ENCODE data around the gene P2RY2. TPM values are rescaled to one million over a fixed set of nuclear protein-coding genes. Genes with fewer than 3 reads are reported as not detected.
A peak's percentile ranks its signal among the peaks of the same experiment; 100 is the strongest.

P2RY2 gene
- total and polyA plus RNA-seq, 5 donors from 2014 or later, result not detected

GRCh38 chr11:73233692-73234470 is 15.8 kb downstream of the P2RY2 start:
- no peaks in the 10 kb centered on the region for H3K36me3 Mint-ChIP-seq
- peaks cover 4% of the 10 kb centered on the region for H3K27me3 Mint-ChIP-seq
- Histone ChIP-seq H3K9me3 (ENCODE audit: control insufficient read depth in 2 of 2, low read length in 2 of 2) (no peaks in the 10 kb centered on the region), H3K27me3 (ENCODE audit: control insufficient read depth, insufficient read depth, low read length) (no peaks in the 10 kb centered on the region), H3K4me1 (ENCODE audit: control insufficient read depth, insufficient read depth, low read length, poor library complexity, severe bottlenecking) (no peaks in the 10 kb centered on the region), H3K36me3 (ENCODE audit: control insufficient read depth, insufficient read depth, low read length) (no peaks in the 10 kb centered on the region), H3K27ac (ENCODE audit: insufficient read depth, low read length, poor library complexity, severe bottlenecking) (no peak overlapping the region), H3K4me3 (ENCODE audit: low read depth, low read length) (no peak overlapping the region)
- H3K27ac Mint-ChIP-seq, result no peak overlapping the region
- no peaks in the 10 kb centered on the region for H3K4me1 Mint-ChIP-seq
- DNase-seq (no peak), ATAC-seq (ENCODE audit: low read depth in 2 of 2) (no peak)
- no peak overlapping the region for H3K4me3 Mint-ChIP-seq
- H3K9me3 Mint-ChIP-seq, result no peaks in the 10 kb centered on the region

- Histone ChIP-seq H3K4me3 (ENCODE audit: low read depth, low read length) (no peak overlapping the region), H3K27me3 (ENCODE audit: control insufficient read depth, insufficient read depth, low read length) (no peaks in the 10 kb centered on the region), H3K36me3 (ENCODE audit: control insufficient read depth, insufficient read depth, low read length) (no peaks in the 10 kb centered on the region), H3K4me1 (ENCODE audit: control insufficient read depth, insufficient read depth, low read length, poor library complexity, severe bottlenecking) (no peaks in the 10 kb centered on the region), H3K9me3 (ENCODE audit: control insufficient read depth in 2 of 2, low read length in 2 of 2) (no peaks in the 10 kb centered on the region), H3K27ac (ENCODE audit: insufficient read depth, low read length, poor library complexity, severe bottlenecking) (no peak overlapping the region)
- ATAC-seq (ENCODE audit: low read depth in 2 of 2) (no peak), DNase-seq (no peak)
- Mint-ChIP-seq H3K9me3 (no peaks in the 10 kb centered on the region), H3K27ac (no peak overlapping the region), H3K36me3 (no peaks in the 10 kb centered on the region), H3K4me3 (no peak overlapping the region), H3K27me3 (peaks cover 8% of the 10 kb centered on the region), H3K4me1 (no peaks in the 10 kb centered on the region)
These were observed 16.5 kb downstream of the P2RY2 start for GRCh38 chr11:73234471-73235181.

GRCh38 chr11:73235236-73235786 is 17.2 kb downstream of the P2RY2 start:
- H3K27ac ChIP-seq (ENCODE audit: insufficient read depth, low read length, poor library complexity, severe bottlenecking), result no peak overlapping the region
- DNase-seq, result no peak
- H3K9me3 ChIP-seq (ENCODE audit: control insufficient read depth in 2 of 2, low read length in 2 of 2), result no peaks in the 10 kb centered on the region
- H3K4me1 ChIP-seq (ENCODE audit: control insufficient read depth, insufficient read depth, low read length, poor library complexity, severe bottlenecking), result no peaks in the 10 kb centered on the region
- Mint-ChIP-seq H3K27ac (no peak overlapping the region), H3K27me3 (peaks cover 13% of the 10 kb centered on the region), H3K36me3 (no peaks in the 10 kb centered on the region), H3K4me3 (no peak overlapping the region), H3K4me1 (no peaks in the 10 kb centered on the region), H3K9me3 (no peaks in the 10 kb centered on the region)
- H3K36me3 ChIP-seq (ENCODE audit: control insufficient read depth, insufficient read depth, low read length), result no peaks in the 10 kb centered on the region
- no peak overlapping the region for H3K4me3 ChIP-seq (ENCODE audit: low read depth, low read length)
- H3K27me3 ChIP-seq (ENCODE audit: control insufficient read depth, insufficient read depth, low read length), result no peaks in the 10 kb centered on the region
- no peak for ATAC-seq (ENCODE audit: low read depth in 2 of 2)

- Mint-ChIP-seq H3K4me3 (no peak overlapping the region), H3K4me1 (no peaks in the 10 kb centered on the region), H3K27ac (peak overlapping the region in 1 of 3 donors; percentile 65), H3K9me3 (no peaks in the 10 kb centered on the region), H3K27me3 (peaks cover 12% of the 10 kb centered on the region), H3K36me3 (no peaks in the 10 kb centered on the region)
- no peak overlapping the region for H3K27ac ChIP-seq (ENCODE audit: insufficient read depth, low read length, poor library complexity, severe bottlenecking)
- H3K4me3 ChIP-seq (ENCODE audit: low read depth, low read length), result no peak overlapping the region
- no peaks in the 10 kb centered on the region for H3K27me3 ChIP-seq (ENCODE audit: control insufficient read depth, insufficient read depth, low read length)
- H3K36me3 ChIP-seq (ENCODE audit: control insufficient read depth, insufficient read depth, low read length), result no peaks in the 10 kb centered on the region
- no peaks in the 10 kb centered on the region for H3K9me3 ChIP-seq (ENCODE audit: control insufficient read depth in 2 of 2, low read length in 2 of 2)
- DNase-seq (no peak), ATAC-seq (ENCODE audit: low read depth in 2 of 2) (no peak)
- no peaks in the 10 kb centered on the region for H3K4me1 ChIP-seq (ENCODE audit: control insufficient read depth, insufficient read depth, low read length, poor library complexity, severe bottlenecking)
These were observed 18.2 kb downstream of the P2RY2 start for GRCh38 chr11:73236205-73236765.

- H3K27me3 Mint-ChIP-seq, result peaks cover 12% of the 10 kb centered on the region
- H3K4me1 Mint-ChIP-seq, result no peaks in the 10 kb centered on the region
- no peaks in the 10 kb centered on the region for H3K9me3 Mint-ChIP-seq
- Histone ChIP-seq H3K36me3 (ENCODE audit: control insufficient read depth, insufficient read depth, low read length) (no peaks in the 10 kb centered on the region), H3K27ac (ENCODE audit: insufficient read depth, low read length, poor library complexity, severe bottlenecking) (no peak overlapping the region), H3K4me3 (ENCODE audit: low read depth, low read length) (no peak overlapping the region), H3K27me3 (ENCODE audit: control insufficient read depth, insufficient read depth, low read length) (no peaks in the 10 kb centered on the region), H3K9me3 (ENCODE audit: control insufficient read depth in 2 of 2, low read length in 2 of 2) (no peaks in the 10 kb centered on the region), H3K4me1 (ENCODE audit: control insufficient read depth, insufficient read depth, low read length, poor library complexity, severe bottlenecking) (no peaks in the 10 kb centered on the region)
- DNase-seq (peak in 1 of 3 donors; percentile 37), ATAC-seq (ENCODE audit: low read depth in 2 of 2) (no peak)
- no peak overlapping the region for H3K4me3 Mint-ChIP-seq
- no peaks in the 10 kb centered on the region for H3K36me3 Mint-ChIP-seq
- no peak overlapping the region for H3K27ac Mint-ChIP-seq
These were observed 18.8 kb downstream of the P2RY2 start for GRCh38 chr11:73236854-73237253.

- Mint-ChIP-seq H3K36me3 (no peaks in the 10 kb centered on the region), H3K9me3 (no peaks in the 10 kb centered on the region), H3K27me3 (peaks cover 12% of the 10 kb centered on the region), H3K4me3 (no peak overlapping the region), H3K27ac (peak overlapping the region in 1 of 3 donors; percentile 62), H3K4me1 (peaks cover 0 to 2% (median under 1%) of the 10 kb centered on the region in 4 donors)
- Histone ChIP-seq H3K9me3 (ENCODE audit: control insufficient read depth in 2 of 2, low read length in 2 of 2) (no peaks in the 10 kb centered on the region), H3K27me3 (ENCODE audit: control insufficient read depth, insufficient read depth, low read length) (no peaks in the 10 kb centered on the region), H3K36me3 (ENCODE audit: control insufficient read depth, insufficient read depth, low read length) (no peaks in the 10 kb centered on the region), H3K4me3 (ENCODE audit: low read depth, low read length) (no peak overlapping the region), H3K4me1 (ENCODE audit: control insufficient read depth, insufficient read depth, low read length, poor library complexity, severe bottlenecking) (no peaks in the 10 kb centered on the region), H3K27ac (ENCODE audit: insufficient read depth, low read length, poor library complexity, severe bottlenecking) (no peak overlapping the region)
- no peak for ATAC-seq (ENCODE audit: low read depth in 2 of 2)
- no peak for DNase-seq
These were observed 19.6 kb downstream of the P2RY2 start for GRCh38 chr11:73237471-73238290.

GRCh38 chr11:73239111-73239521 is 21.0 kb downstream of the P2RY2 start:
- no peak overlapping the region for H3K4me3 Mint-ChIP-seq
- Histone ChIP-seq H3K4me3 (ENCODE audit: low read depth, low read length) (no peak overlapping the region), H3K27me3 (ENCODE audit: control insufficient read depth, insufficient read depth, low read length) (no peaks in the 10 kb centered on the region), H3K4me1 (ENCODE audit: control insufficient read depth, insufficient read depth, low read length, poor library complexity, severe bottlenecking) (no peaks in the 10 kb centered on the region), H3K9me3 (ENCODE audit: control insufficient read depth in 2 of 2, low read length in 2 of 2) (no peaks in the 10 kb centered on the region), H3K27ac (ENCODE audit: insufficient read depth, low read length, poor library complexity, severe bottlenecking) (no peak overlapping the region), H3K36me3 (ENCODE audit: control insufficient read depth, insufficient read depth, low read length) (no peaks in the 10 kb centered on the region)
- no peaks in the 10 kb centered on the region for H3K9me3 Mint-ChIP-seq
- peaks cover 18% of the 10 kb centered on the region for H3K27me3 Mint-ChIP-seq
- H3K36me3 Mint-ChIP-seq, result no peaks in the 10 kb centered on the region
- ATAC-seq (ENCODE audit: low read depth in 2 of 2), result no peak
- H3K4me1 Mint-ChIP-seq, result peaks cover 0 to 2% (median 1%) of the 10 kb centered on the region in 4 donors
- no peak for DNase-seq
- H3K27ac Mint-ChIP-seq, result no peak overlapping the region

All from CD4-positive, CD25-positive, alpha-beta regulatory T cell (primary cell).